GM21526 (cell line): ENCODE measurements around the gene SERHL2.
"Not testable (repeated sequence)": the region's sequence is repeated elsewhere in the genome, so short reads cannot be mapped to it uniquely, and the experiment has no call there.

ENCODE experiments used
- ATAC-seq: cut with Tn5 transposase; IDR thresholded peaks from one replicate; pipeline ENCODE4 v1.9.1; 2021; ENCODE audit warnings: moderate library complexity; ENCODE audit not compliant: unreplicated experiment, low FRiP score

SERHL2 gene

GRCh38 chr22:42535082-42535731, 18.5 kb upstream of the SERHL2 start:
- not testable (repeated sequence) for ATAC-seq

- no peak for ATAC-seq
Observed at GRCh38 chr22:42536166-42536565, 17.6 kb upstream of the SERHL2 start.

- not testable (repeated sequence) for ATAC-seq
Observed at GRCh38 chr22:42536634-42537033, 17.1 kb upstream of the SERHL2 start.

- ATAC-seq = not testable (repeated sequence)
Observed at GRCh38 chr22:42537199-42537831, 16.4 kb upstream of the SERHL2 start.

DNA sequence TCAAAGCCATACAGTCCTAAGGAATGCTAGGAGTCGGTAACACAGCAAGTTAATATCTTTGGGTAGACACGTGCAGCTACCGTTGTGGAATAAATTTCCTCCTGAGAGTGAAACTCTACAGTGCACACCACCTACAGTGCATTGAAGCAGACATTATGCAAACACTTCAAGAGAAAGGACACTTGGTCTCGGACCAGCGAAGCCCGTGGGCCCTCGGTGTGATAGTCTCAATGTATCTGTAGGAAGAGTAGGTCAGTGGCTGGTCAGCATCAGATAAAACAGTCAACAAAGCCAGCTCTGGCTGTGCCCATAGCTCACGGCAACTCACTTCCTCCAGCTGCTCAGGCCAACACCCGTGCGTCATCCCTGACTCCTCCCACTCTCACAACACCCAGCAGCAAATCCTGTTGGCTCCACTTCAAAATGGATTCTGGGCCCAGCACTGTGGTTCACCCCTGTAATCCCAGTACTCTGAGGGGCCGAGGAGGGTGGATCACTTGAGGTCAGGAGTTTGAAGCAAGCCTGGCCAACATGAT, 14.5 kb upstream of the SERHL2 start:
- not testable (repeated sequence) for ATAC-seq

DNA sequence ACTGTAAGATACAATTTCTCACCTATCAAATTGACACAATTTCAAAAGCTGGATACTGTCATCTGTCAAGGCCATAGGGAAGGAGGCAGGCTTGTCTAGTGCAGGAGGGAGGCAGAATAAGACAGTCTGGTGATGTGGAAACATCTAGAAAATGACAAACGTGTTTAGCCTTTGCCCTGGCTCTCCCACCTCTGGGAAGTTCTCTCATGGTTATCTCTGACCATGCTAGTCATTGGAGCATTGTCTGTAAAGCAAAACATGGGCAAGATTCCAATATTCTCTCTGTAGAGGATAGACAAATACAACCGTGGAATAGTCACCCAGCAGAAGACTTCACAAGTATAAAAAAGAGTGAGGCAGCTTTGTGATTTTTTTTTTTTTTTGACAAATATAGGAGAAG, 9.1 kb upstream of the SERHL2 start:
- no peak for ATAC-seq

DNA sequence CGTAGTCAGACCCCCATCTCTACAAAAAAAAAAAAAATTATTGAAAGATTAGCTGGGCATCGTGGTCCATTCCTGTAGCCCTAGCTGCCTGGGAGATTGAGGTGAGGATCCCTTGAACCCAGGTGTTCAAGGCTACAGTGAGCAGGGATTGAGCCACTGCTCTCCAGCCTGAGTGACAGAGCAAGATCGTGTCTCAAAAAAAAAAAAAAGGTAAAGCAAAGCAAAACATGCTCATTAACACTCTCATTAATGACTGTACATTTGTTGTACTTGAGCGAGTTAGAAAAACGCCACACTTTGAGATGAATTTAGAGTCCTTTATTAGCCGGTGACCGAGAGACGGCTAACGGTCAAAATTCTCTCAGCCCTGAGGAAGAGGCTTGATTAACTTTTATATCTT, 6.2 kb upstream of the SERHL2 start:
- no peak for ATAC-seq

DNA sequence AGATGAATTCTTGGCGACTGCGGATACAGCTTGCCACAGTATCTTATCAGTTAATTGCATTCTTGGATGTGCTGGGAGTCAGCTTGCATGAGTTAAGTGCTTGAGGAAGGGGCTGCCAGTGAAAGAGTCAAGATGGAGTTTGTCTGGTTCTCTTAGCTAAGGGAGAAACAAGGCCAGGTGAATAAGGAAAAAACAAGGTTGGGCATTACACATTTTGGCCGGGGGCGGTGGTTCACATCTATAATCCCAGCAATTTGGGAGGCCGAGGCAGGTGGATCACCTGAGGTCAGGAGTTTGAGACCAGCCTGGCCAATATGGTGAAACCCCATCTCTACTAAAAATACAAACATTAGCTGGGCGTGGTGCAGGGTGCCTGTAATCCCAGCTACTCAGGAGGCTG, 5.6 kb upstream of the SERHL2 start:
- not testable (repeated sequence) for ATAC-seq

DNA sequence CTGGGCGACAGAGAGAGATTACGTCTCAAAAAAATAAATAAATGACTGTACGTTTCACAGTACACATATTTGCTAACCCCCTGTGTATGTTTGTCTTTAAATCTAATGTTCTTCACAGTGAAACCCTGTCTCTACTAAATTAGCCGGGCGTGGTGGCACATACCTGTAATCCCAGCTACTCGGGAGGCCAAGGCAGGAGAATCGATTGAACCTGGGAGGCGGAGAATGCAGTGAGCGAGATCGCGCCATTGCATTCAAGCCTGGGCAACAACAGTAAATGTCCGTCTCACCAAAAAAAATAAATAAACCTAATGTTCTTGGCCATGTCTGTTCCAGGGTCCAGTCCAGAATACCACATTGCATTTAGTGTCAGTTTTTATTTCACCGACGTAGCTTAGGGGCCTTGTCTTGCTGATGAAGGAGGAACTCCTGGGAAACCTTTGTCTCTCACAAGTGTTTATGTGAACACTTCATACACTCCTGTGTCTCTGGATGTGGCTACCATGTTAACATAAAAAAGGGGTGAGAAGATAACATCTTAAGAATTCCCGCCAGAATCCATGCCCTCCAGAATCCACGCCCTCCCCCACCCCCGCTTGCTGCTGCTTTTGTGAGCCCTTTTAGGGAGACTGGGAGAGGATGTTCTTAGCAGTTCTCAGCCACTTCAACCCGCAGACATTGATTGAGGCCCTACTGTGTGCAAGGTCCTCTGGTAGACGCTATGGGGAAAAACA, 5.0 kb upstream of the SERHL2 start:
- ATAC-seq = no peak

DNA sequence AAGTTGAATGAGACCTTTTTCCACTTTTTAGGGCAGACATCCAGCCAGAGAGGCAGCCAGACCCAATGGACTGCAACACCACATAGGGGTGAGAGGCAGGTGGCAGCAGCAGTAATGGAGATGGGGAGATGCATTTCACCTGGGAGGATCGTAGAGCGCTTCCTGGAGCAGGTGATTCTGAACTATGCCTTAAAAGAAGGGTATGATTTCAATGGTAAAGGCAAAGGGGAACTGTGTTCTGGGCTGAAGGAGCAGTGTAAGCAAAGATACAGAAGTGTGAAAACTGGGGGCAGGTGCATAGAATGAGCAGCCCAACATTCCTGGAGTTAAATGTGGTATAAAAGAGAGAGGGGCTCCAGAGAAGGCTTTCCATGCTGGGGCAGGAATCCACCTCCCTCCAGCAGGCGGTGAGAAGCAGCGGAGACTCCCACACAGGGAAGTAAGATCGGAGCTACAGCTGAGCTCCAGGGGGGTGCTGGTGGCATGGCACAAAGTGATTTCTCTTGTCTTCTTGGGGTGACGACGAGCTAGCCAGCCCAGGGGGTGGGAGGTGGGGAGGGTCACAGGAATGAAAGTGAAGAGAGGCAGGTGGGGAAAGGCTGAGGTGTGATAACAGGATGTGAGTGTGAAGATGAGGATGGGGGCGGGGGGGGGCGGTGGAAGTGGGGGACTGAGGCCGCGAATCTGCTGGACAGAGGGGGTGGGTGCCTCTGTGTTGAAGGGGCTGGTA, 4.3 kb upstream of the SERHL2 start:
- no peak for ATAC-seq

DNA sequence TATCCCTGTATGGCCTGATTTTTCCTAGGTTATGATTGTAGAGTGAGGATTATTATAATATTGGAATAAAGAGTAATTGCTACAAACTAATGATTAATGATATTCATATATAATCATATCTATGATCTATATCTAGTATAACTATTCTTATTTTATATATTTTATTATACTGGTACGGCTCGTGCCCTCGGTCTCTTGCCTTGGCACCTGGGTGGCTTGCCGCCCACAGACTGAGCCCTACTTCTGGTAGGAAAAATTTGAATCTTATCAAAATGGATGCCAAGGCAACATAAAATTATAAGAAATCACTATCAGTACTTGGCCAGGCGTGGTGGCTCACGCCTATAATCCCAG, 1.5 kb upstream of the SERHL2 start:
- not testable (repeated sequence) for ATAC-seq

GRCh38 chr22:42560381-42560780, 6.6 kb downstream of the SERHL2 start:
- no peak for ATAC-seq

DNA sequence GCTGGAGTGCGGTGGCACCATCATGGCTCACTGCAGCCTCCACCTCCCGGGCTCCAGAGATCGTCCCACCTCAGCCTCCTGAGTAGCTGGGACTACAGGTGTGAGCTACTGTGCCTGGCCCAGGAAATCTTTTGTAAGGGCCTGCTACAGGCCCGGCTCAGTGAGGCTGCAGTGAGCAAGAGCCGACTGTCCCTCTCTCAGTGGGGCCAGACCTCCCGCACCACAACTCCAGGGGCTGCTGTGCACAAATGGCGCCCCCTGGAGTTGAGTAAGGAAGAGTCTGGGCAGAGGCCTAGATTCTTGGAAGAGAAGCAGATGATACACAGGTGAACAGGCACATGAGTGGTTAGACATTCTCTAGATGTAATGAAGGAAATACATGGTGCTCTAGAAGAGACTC, 7.0 kb downstream of the SERHL2 start:
- no peak for ATAC-seq

DNA sequence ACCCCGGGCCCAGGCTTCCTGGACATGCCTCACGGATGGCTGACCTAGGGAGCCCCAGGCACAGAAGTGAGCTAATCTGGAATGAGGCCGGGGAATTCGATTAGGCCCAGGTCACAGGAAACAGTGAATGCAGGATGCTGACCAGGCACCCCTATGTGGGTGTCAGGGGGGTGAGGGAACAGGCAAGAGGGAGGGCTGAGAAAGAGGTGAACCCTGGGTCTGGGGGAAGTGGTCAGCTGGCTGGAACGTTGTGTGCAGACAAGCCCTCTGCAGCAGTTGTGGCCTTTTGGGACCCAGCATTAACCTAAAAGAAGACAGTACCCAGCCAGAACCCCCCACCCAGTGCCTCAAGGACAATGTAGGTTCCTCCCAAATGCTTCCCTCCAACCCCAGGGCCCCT, 8.1 kb downstream of the SERHL2 start:
- ATAC-seq = no peak

GRCh38 chr22:42562279-42562678, 8.5 kb downstream of the SERHL2 start:
- no peak for ATAC-seq

- no peak for ATAC-seq
Observed at GRCh38 chr22:42562684-42563083, 8.9 kb downstream of the SERHL2 start.

DNA sequence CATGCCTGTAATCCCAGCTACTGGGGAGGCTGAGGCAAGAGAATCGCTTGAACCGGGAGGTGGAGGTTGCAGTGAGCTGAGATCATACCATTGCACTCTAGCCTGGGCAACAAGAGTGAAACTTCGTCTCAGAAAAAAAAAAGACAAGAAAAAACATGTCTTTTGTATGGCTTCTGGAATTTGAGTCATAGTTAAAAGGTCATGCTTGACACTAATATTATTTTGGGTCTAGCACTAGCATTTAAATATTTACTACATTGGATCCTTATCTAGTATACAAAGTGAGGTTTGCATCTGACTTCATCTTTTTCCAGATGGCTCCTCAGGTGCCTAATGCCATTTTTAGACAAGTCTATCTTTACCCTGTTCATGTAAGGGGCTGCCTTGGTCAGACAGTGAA, 10.2 kb downstream of the SERHL2 start:
- ATAC-seq = not testable (repeated sequence)

DNA sequence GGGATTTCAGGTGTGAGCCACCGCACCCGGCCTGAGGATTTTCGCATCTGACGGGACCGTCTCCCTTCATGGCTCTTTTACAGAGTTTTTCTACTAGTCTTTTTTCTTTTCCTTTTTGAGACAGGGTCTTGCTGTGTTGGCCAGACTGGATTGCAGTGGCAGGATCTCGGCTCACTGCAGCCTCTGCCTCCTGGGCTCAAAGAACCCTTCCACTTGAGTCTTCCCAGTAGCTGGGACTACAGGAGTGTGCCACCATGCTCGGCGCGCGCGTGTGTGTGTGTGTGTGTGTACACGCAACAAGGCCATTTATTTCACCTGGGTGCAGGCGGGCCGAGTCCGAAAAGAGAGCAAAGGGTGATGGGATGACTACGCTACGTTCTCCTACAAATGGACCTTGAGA, 10.9 kb downstream of the SERHL2 start:
- ATAC-seq = no peak

DNA sequence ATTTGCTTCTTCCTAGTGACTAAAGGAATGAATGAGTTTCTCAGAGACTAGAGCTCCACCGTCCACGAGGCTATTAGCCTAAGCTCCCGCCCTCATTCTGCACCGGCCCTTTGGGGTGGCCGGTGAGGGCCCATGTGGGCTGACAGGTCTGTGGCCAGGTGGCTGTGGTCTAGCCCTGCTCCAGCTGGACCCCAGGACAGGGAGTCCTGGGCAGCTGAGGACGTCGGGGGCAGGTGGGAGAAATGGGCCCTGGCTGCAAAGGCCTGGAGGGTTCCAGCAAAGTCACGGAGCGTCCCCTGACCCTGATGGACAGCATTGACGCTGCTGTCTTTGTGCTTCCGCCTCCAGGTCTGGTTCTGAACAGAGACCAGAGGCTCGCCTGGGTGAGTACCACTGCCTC, 12.2 kb downstream of the SERHL2 start:
- ATAC-seq = no peak

DNA sequence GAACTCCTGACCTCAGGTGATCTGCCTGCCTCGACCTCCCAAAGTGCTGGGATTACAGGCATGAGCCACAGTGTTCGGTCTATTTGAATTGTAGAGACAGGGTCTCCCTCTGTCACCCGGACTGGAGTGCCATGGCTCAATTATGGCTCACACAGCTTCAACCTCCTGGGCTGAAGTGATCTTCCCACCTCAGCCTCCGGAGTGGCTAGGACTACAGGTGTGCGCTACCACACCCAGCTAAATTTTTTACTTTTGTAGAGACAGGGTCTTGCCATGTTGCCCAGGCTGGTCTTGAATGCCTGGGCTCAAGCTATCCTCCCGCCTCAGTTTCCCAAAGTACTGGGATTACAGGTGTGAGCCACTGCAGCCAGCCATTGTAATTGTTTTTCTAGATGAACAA, 14.2 kb downstream of the SERHL2 start:
- not testable (repeated sequence) for ATAC-seq

DNA sequence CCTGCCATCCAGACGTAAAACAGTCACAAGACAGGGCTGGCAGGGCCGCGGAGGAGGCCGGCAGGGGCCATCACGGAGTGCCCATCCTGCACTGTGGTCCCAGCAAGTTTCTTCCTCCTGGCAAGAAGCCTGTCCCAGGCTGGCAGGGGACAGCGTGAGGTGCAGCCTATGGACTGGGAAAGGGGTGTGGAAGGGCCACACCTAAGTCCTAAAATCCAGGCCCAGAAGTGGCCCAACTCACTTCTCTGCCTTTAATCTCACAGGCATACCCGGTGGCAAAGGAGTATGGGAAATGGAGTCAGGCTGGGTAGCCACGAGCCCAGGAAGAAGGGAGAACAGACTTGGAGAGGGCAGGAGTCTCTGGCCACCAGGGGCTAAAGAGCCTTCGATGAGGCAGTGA, 16.8 kb downstream of the SERHL2 start:
- ATAC-seq = not testable (repeated sequence)
